GM18520 (cell line): ENCODE measurements around the gene CFI.
A peak's percentile ranks its signal among the peaks of the same experiment; 100 is the strongest.

Source experiments
- ATAC-seq: cut with Tn5 transposase; IDR thresholded peaks from one replicate; pipeline ENCODE4 v1.9.1; 2021; ENCODE audit not compliant: unreplicated experiment

The CFI gene

GRCh38 chr4:109801895-109802319 is at the start of gene CFI:
TSS of gene CFI (minus strand) at chr4:109801999. CDS start at chr4:109801971, 28 bp downstream.
- no peak for ATAC-seq

- no peak for ATAC-seq
These were observed 48.8 kb upstream of the CFI start for GRCh38 chr4:109850601-109851000.

GRCh38 chr4:109848501-109848900 is 46.7 kb upstream of the CFI start:
- ATAC-seq, result no peak

GRCh38 chr4:109847896-109848442 is 46.2 kb upstream of the CFI start, which contains the start of gene LRIT3:
TSS of gene LRIT3 (plus strand) at chr4:109848107. CDS start at chr4:109848202, 95 bp downstream.
- no peak for ATAC-seq

GRCh38 chr4:109846395-109847098 is 44.7 kb upstream of the CFI start:
- ATAC-seq, result no peak

- no peak for ATAC-seq
These were observed 35.2 kb upstream of the CFI start for GRCh38 chr4:109836985-109837384.

GRCh38 chr4:109833756-109834155 is 32.0 kb upstream of the CFI start:
- ATAC-seq, result no peak

- no peak for ATAC-seq
These were observed 25.9 kb upstream of the CFI start, which contains the start of gene RRH for GRCh38 chr4:109827672-109828071. TSS of gene RRH (plus strand) at chr4:109827972. CDS start at chr4:109828028, 56 bp downstream.

- no peak for ATAC-seq
These were observed 24.9 kb upstream of the CFI start for GRCh38 chr4:109826719-109827118.

GRCh38 chr4:109821185-109821584 is 19.4 kb upstream of the CFI start:
- no peak for ATAC-seq

GRCh38 chr4:109820563-109820962 is 18.8 kb upstream of the CFI start:
- no peak for ATAC-seq

- no peak for ATAC-seq
These were observed 16.5 kb upstream of the CFI start for GRCh38 chr4:109818268-109818667.

GRCh38 chr4:109816894-109817293 is 15.1 kb upstream of the CFI start:
- no peak for ATAC-seq

- no peak for ATAC-seq
These were observed 14.3 kb upstream of the CFI start for GRCh38 chr4:109816082-109816442.

GRCh38 chr4:109815151-109816081 is 13.6 kb upstream of the CFI start, which contains the start of gene GAR1:
TSS of gene GAR1 (plus strand) at chr4:109815762. CDS start at chr4:109816165, 403 bp downstream.
- ATAC-seq, result peak; percentile 99

GRCh38 chr4:109811707-109812106 is 9.9 kb upstream of the CFI start:
- no peak for ATAC-seq

GRCh38 chr4:109810552-109811387 is 9.0 kb upstream of the CFI start:
- ATAC-seq, result no peak

- no peak for ATAC-seq
These were observed 7.9 kb upstream of the CFI start for GRCh38 chr4:109809655-109810054.

- no peak for ATAC-seq
These were observed 2.2 kb upstream of the CFI start for GRCh38 chr4:109803924-109804571.
